Mesothelial cell of epicardium (in vitro differentiated cells): ENCODE measurements around the gene SNCAIP. TPM values are rescaled to one million over a fixed set of nuclear protein-coding genes. Genes with fewer than 3 reads are reported as not detected.
"Not testable (repeated sequence)": the region's sequence is repeated elsewhere in the genome, so short reads cannot be mapped to it uniquely, and the experiment has no call there.

ENCODE experiments used
- DNase-seq, 2 experiments: peaks; one replicate each; pipeline ENCODE4 v3.0.0; 2021; ENCODE audit warnings: low spot score in 2 of 2; ENCODE audit not compliant: unreplicated experiment in 2 of 2
- H3K27ac Mint-ChIP-seq: 2 replicates; pipeline ENCODE4 v1.8.0; 2021; ENCODE audit warnings: mixed read lengths
- H3K27me3 Mint-ChIP-seq: 2 replicates; pipeline ENCODE4 v1.8.0; 2021; ENCODE audit warnings: low read depth, mixed read lengths
- H3K36me3 Mint-ChIP-seq: 2 replicates; pipeline ENCODE4 v1.8.0; 2021; ENCODE audit warnings: mixed read lengths
- H3K4me1 Mint-ChIP-seq: 2 replicates; pipeline ENCODE4 v1.8.0; 2021; ENCODE audit warnings: mixed read lengths
- H3K4me3 Mint-ChIP-seq: 2 replicates; pipeline ENCODE4 v1.8.0; 2021; ENCODE audit warnings: mild to moderate bottlenecking, moderate library complexity, mixed read lengths
- H3K9me3 Mint-ChIP-seq: 2 replicates; pipeline ENCODE4 v1.8.0; 2021; ENCODE audit warnings: mixed read lengths
- CTCF ChIP-seq: fragments of 200-600 bp; sonication (generic); IDR thresholded peaks from one replicate; pipeline ENCODE4 v1.5.0; 2021; ENCODE audit warnings: antibody characterized with exemption; ENCODE audit not compliant: unreplicated experiment
- total RNA-seq: library from RNA; stranded (reverse); gene quantifications from 3 replicates; pipeline ENCODE4 v1.2.1, GENCODE V29; 2021

Gene SNCAIP
- total RNA-seq, 1 donor from 2014 or later: 102 TPM

GRCh38 chr5:122376250-122376649 is 64.2 kb downstream of the SNCAIP start:
- Mint-ChIP-seq H3K27me3 (no peaks in the 10 kb centered on the region), H3K36me3 (peaks cover 12% of the 10 kb centered on the region), H3K4me3 (no peak overlapping the region), H3K9me3 (peaks cover 3% of the 10 kb centered on the region), H3K27ac (peak overlapping the region; percentile 60), H3K4me1 (peaks cover 42% of the 10 kb centered on the region)
- no peak for DNase-seq
- TF ChIP-seq CTCF: no peak

GRCh38 chr5:122377026-122377425 is 65.0 kb downstream of the SNCAIP start:
- no peak overlapping the region for H3K4me3 Mint-ChIP-seq
- peaks cover 6% of the 10 kb centered on the region for H3K9me3 Mint-ChIP-seq
- peaks cover 35% of the 10 kb centered on the region for H3K4me1 Mint-ChIP-seq
- TF ChIP-seq CTCF: no peak
- no peak for DNase-seq
- H3K27ac Mint-ChIP-seq: peak overlapping the region; percentile 60
- peaks cover 15% of the 10 kb centered on the region for H3K36me3 Mint-ChIP-seq
- H3K27me3 Mint-ChIP-seq: no peaks in the 10 kb centered on the region

- H3K4me1 Mint-ChIP-seq: peaks cover 39% of the 10 kb centered on the region
- not testable (repeated sequence) for H3K9me3 Mint-ChIP-seq, H3K27ac Mint-ChIP-seq
Observed at GRCh38 chr5:122382938-122383337, 70.9 kb downstream of the SNCAIP start.

GRCh38 chr5:122384739-122385235 is 72.8 kb downstream of the SNCAIP start:
- Mint-ChIP-seq H3K4me3 (no peak overlapping the region), H3K9me3 (peaks cover 5% of the 10 kb centered on the region), H3K27me3 (no peaks in the 10 kb centered on the region), H3K36me3 (peaks cover 16% of the 10 kb centered on the region), H3K27ac (peak overlapping the region; percentile 36), H3K4me1 (peaks cover 54% of the 10 kb centered on the region)
- TF ChIP-seq CTCF: no peak
- DNase-seq: no peak

More at GRCh38 chr5:122382938-122383337, 70.9 kb downstream of the SNCAIP start:
- not testable (repeated sequence) for H3K4me3 Mint-ChIP-seq, DNase-seq, H3K27me3 Mint-ChIP-seq
- peaks cover 16% of the 10 kb centered on the region for H3K36me3 Mint-ChIP-seq

- Mint-ChIP-seq H3K27me3 (no peaks in the 10 kb centered on the region), H3K4me1 (peaks cover 59% of the 10 kb centered on the region), H3K9me3 (peaks cover 5% of the 10 kb centered on the region), H3K36me3 (peaks cover 13% of the 10 kb centered on the region), H3K4me3 (no peak overlapping the region), H3K27ac (peak overlapping the region; percentile 36)
- no peak for TF ChIP-seq CTCF
- no peak for DNase-seq
Observed at GRCh38 chr5:122385286-122385685, 73.2 kb downstream of the SNCAIP start.

GRCh38 chr5:122385808-122386207 is 73.8 kb downstream of the SNCAIP start:
- Mint-ChIP-seq H3K27me3 (no peaks in the 10 kb centered on the region), H3K9me3 (peaks cover 5% of the 10 kb centered on the region), H3K4me1 (peaks cover 64% of the 10 kb centered on the region), H3K4me3 (no peak overlapping the region), H3K36me3 (peaks cover 10% of the 10 kb centered on the region), H3K27ac (peak overlapping the region; percentile 36)
- DNase-seq: no peak
- TF ChIP-seq CTCF: no peak
